Embryonic facial prominence (tissue), 1 donor: Measurements from ENCODE around the gene IRAK3.
"Not testable (repeated sequence)": the region's sequence is repeated elsewhere in the genome, so short reads cannot be mapped to it uniquely, and the experiment has no call there.

ENCODE experiments used
- DNase-seq: peaks from one replicate; pipeline ENCODE4 v3.0.0-alpha.2; 2016; ENCODE audit errors: extremely low spot score

Gene IRAK3

GRCh38 chr12:66170606-66171005 lies 18.4 kb upstream of the IRAK3 start:
- DNase-seq = no peak

- DNase-seq = not testable (repeated sequence)
Observed at GRCh38 chr12:66174391-66175325, 14.4 kb upstream of the IRAK3 start.

DNA sequence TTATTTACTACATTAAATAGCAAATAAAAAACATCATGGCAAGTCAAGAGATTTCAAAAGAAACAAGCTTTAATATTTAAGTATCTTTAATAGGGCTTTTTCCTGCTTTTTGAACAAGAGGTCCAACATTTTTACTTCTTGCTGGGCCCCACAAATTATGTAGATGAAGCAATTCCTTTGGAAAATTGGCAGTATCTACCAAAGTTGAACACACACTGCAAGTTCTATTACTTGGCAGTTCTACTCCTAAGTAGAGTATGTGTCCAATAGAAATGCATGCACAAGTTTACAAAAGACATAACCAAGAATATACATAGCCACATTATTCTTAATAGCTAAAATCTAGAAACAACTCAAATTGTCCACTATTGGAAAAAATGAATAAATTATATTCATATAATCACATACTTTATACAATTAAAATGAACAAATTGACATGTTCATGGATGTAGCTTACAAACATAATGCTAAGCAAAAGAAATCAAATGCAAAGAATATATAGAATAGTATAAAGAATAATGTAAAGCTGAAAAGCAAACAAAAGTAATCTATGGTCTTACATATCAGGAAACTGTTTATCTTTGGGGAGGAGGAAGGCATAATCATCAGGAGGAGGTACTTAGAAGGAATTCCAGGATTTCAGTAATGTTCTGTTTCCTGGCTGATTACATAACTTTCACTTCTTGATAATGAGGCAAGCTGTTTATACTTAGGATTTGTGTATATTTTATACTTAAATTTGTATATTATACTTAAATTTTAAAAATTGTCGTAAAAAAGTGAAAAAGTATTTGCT lies 12.7 kb upstream of the IRAK3 start:
- DNase-seq = no peak

GRCh38 chr12:66182956-66183355 lies 6.1 kb upstream of the IRAK3 start:
- DNase-seq = no peak

GRCh38 chr12:66184822-66185221 lies 4.2 kb upstream of the IRAK3 start:
- not testable (repeated sequence) for DNase-seq

- no peak for DNase-seq
Observed at GRCh38 chr12:66187036-66187435, 2.0 kb upstream of the IRAK3 start.

DNA sequence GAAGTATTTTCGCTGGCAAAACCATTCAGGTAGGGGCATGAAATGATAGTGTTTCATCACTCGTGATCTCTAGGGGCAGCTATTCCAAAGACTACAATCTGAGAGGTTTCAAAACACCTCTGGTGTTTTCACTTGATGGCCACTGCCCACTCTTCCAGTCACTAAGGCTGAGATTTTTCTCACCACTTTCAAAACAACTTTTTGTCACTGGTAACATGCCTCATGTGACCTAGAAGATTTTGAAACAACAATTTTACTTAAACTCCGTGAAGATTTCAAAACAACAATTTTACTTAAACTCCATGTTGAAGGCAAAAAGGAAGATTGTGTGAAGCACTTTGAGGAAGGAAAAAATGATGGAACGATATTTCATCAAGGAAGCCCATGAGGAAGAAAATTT lies 1.2 kb upstream of the IRAK3 start:
- no peak for DNase-seq

GRCh38 chr12:66189486-66189843 lies 451 bp downstream of the IRAK3 start:
- no peak for DNase-seq

GRCh38 chr12:66189889-66190288 lies 875 bp downstream of the IRAK3 start:
- no peak for DNase-seq

GRCh38 chr12:66190519-66191370 lies 1.7 kb downstream of the IRAK3 start:
- no peak for DNase-seq

- no peak for DNase-seq
Observed at GRCh38 chr12:66191547-66192126, 2.6 kb downstream of the IRAK3 start.

DNA sequence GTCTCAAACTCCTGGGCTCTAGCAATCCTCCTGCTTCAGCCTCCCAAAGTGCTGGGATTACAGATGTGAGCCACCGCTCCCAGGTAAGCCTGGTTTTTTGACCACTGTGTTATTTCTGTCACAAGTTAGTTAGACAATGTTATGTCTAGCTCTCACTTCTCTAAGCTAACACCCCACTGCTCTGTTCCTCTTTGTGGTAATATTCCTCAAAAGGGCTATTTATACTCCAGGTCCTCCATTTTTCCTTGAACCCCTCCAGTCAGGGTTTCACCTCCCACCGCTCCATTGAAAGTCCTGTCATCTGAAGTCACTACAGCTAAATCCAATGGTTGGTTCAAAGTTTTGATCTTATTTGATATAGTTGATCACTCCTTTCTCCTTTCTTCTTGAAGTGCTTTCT lies 5.1 kb downstream of the IRAK3 start:
- no peak for DNase-seq

- DNase-seq = no peak
Observed at GRCh38 chr12:66195242-66195641, 6.2 kb downstream of the IRAK3 start.

- DNase-seq = no peak
Observed at GRCh38 chr12:66196806-66197205, 7.8 kb downstream of the IRAK3 start.

GRCh38 chr12:66197495-66197921 lies 8.5 kb downstream of the IRAK3 start:
- no peak for DNase-seq

GRCh38 chr12:66199141-66199540 lies 10.1 kb downstream of the IRAK3 start:
- no peak for DNase-seq

- DNase-seq = no peak
Observed at GRCh38 chr12:66199831-66200509, 11.0 kb downstream of the IRAK3 start.

GRCh38 chr12:66203820-66204219 lies 14.8 kb downstream of the IRAK3 start:
- DNase-seq = no peak

GRCh38 chr12:66206141-66206540 lies 17.1 kb downstream of the IRAK3 start:
- DNase-seq = no peak

DNA sequence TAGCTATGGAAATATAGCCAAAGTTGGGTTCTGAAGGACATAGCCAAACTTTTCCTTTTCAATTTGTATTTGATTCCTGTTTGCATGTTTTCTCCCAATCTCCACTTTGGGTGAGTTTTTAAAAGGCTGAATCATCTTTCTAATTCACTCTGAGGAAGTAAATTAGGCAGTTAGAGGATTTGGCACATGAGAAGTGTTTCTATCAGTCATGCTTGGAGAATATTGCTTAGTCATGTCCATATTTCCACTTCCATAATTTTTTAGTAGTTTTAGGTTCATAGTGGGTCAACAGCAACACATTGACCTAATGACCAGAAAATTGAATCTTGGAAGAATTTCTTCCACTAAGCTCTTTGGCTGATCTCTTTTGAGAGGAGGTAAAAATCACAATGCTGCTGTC lies 21.8 kb downstream of the IRAK3 start:
- DNase-seq = no peak

DNA sequence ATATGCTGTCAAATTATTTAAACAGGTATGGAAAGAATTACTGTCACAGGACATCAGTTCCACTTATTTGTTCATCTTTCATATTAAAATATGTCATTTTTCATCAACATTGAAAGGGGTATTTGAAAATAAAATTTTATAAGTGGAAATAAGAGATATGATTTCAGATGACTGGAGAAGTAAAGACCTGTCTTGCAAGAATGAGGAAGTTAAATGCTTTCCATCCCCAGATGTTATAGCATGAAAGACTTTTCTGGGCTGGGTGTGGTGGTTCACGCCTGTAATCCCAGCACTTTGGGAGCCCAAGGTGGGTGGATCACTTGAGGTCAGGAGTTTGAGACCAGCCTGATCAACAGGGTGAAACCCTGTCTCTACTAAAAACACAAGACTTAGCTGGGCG lies 22.6 kb downstream of the IRAK3 start:
- DNase-seq = not testable (repeated sequence)
